Thoracic aorta (tissue), 2 donors: ENCODE results near the gene VWA8. TPM values are rescaled to one million over a fixed set of nuclear protein-coding genes. Genes with fewer than 3 reads are reported as not detected.
A peak's percentile ranks its signal among the peaks of the same experiment; 100 is the strongest.
"Not testable (repeated sequence)": the region's sequence is repeated elsewhere in the genome, so short reads cannot be mapped to it uniquely, and the experiment has no call there.

Source experiments
- ATAC-seq: fragments of 150-250 bp; one replicate; pipeline ENCODE4 v1.8.0; 2017; ENCODE audit warnings: low read depth; ENCODE audit not compliant: insufficient number of reproducible peaks, low FRiP score
- DNase-seq: peaks from one replicate; pipeline ENCODE4 v3.0.0-alpha.2; 2020; ENCODE audit warnings: low spot score
- H3K27ac ChIP-seq, 2 donors: fragments of 200-600 bp; sonication (generic); 1 replicate in 1 of 2; 2 replicates in 1 of 2; pipeline ENCODE4 v1.5.1; 2016; ENCODE audit warnings: mild to moderate bottlenecking in 2 of 2, moderate library complexity in 2 of 2
- H3K27me3 ChIP-seq: fragments of 200-600 bp; sonication (generic); replicated peaks from 2 replicates; pipeline ENCODE4 v1.6.0; 2016; ENCODE audit warnings: mild to moderate bottlenecking; ENCODE audit not compliant: insufficient read depth
- H3K36me3 ChIP-seq: fragments of 200-600 bp; sonication (generic); one replicate; pipeline ENCODE4 v1.5.1; 2016
- H3K4me1 ChIP-seq, 2 donors: fragments of 200-600 bp; sonication (generic); 1 replicate in 1 of 2; 2 replicates in 1 of 2; pipeline versions ENCODE4 v1.5.1 to v1.6.0; 2016; ENCODE audit warnings: low read depth in 2 of 2, mild to moderate bottlenecking in 1 of 2; ENCODE audit not compliant: control insufficient read depth in 1 of 2
- H3K4me3 ChIP-seq: fragments of 200-600 bp; sonication (generic); 2 replicates; pipeline ENCODE4 v1.5.1; 2016; ENCODE audit warnings: mild to moderate bottlenecking
- H3K9me3 ChIP-seq: fragments of 200-600 bp; sonication (generic); 2 replicates; pipeline ENCODE4 v1.5.1; 2016
- total RNA-seq, 2 donors: library from RNA; depleted of rRNA; stranded (reverse); fragments of >200 nt; gene quantifications; one replicate each; pipeline versions ENCODE4 v1.1.0 to v1.2.3, GENCODE V29; 2016
- TF ChIP-seq, protein P1 (sequence below): fragments of 200-600 bp; sonication (generic); IDR thresholded peaks from one replicate; pipeline ENCODE4 v1.5.1; 2019; ENCODE audit warnings: antibody characterized with exemption

The VWA8 gene
- total RNA-seq, 2 donors from 2014 or later, result 19.8 to 25.3 TPM

- Histone ChIP-seq H3K36me3 (no peaks in the 10 kb centered on the region), H3K9me3 (no peaks in the 10 kb centered on the region), H3K27ac (peak overlapping the region; percentile 58 to 80), H3K4me1 (peaks cover 17 to 20% of the 10 kb centered on the region in 2 donors), H3K4me3 (no peak overlapping the region), H3K27me3 (no peaks in the 10 kb centered on the region)
- no peak for DNase-seq
- TF ChIP-seq, protein P1, sequence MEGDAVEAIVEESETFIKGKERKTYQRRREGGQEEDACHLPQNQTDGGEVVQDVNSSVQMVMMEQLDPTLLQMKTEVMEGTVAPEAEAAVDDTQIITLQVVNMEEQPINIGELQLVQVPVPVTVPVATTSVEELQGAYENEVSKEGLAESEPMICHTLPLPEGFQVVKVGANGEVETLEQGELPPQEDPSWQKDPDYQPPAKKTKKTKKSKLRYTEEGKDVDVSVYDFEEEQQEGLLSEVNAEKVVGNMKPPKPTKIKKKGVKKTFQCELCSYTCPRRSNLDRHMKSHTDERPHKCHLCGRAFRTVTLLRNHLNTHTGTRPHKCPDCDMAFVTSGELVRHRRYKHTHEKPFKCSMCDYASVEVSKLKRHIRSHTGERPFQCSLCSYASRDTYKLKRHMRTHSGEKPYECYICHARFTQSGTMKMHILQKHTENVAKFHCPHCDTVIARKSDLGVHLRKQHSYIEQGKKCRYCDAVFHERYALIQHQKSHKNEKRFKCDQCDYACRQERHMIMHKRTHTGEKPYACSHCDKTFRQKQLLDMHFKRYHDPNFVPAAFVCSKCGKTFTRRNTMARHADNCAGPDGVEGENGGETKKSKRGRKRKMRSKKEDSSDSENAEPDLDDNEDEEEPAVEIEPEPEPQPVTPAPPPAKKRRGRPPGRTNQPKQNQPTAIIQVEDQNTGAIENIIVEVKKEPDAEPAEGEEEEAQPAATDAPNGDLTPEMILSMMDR, result no peak
- peak; percentile 93 for ATAC-seq
Observed at GRCh38 chr13:41622432-41623429, 338.2 kb downstream of the VWA8 start.

- Histone ChIP-seq H3K4me1 (peaks cover 17 to 21% of the 10 kb centered on the region in 2 donors), H3K27me3 (no peaks in the 10 kb centered on the region), H3K36me3 (no peaks in the 10 kb centered on the region), H3K27ac (peak overlapping the region; percentile 58 to 80), H3K4me3 (no peak overlapping the region), H3K9me3 (no peaks in the 10 kb centered on the region)
- TF ChIP-seq, protein P1, result no peak
- DNase-seq, result no peak
- ATAC-seq, result peak; percentile 32
Observed at GRCh38 chr13:41621716-41622431, 339.0 kb downstream of the VWA8 start.

- not testable (repeated sequence) for ATAC-seq, H3K27ac ChIP-seq, DNase-seq, H3K4me3 ChIP-seq, H3K36me3 ChIP-seq, H3K9me3 ChIP-seq, H3K27me3 ChIP-seq
- H3K4me1 ChIP-seq, result peaks cover 24 to 49% of the 10 kb centered on the region in 2 donors
Observed at GRCh38 chr13:41617633-41618032, 343.3 kb downstream of the VWA8 start.

GRCh38 chr13:41616151-41616550 lies 344.8 kb downstream of the VWA8 start:
- peaks cover 13 to 36% of the 10 kb centered on the region in 2 donors for H3K4me1 ChIP-seq
- ATAC-seq, result no peak
- no peaks in the 10 kb centered on the region for H3K27me3 ChIP-seq
- DNase-seq, result no peak
- H3K4me3 ChIP-seq, result no peak overlapping the region
- H3K36me3 ChIP-seq, result peaks cover under 1% of the 10 kb centered on the region
- TF ChIP-seq, protein P1, result no peak
- H3K27ac ChIP-seq, result no peak overlapping the region
- H3K9me3 ChIP-seq, result no peaks in the 10 kb centered on the region

DNA sequence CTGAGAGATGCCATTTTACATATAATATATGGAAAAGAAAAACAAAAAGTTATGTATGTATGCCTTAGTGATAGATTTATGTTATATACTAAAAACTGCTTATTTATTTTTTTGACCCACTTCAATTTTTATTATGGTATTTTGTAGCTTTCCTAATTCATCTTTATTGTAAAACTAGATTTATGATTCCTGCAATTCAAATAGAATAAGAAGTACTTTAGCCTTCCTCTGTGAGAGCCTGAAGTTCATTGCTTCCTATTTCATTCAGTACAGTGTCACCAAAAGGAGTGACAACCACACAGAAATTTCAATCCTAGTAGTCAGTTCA lies 345.4 kb downstream of the VWA8 start:
- TF ChIP-seq, protein P1, result no peak
- ATAC-seq (no peak), DNase-seq (no peak)
- Histone ChIP-seq H3K4me3 (no peak overlapping the region), H3K27ac (no peak overlapping the region), H3K4me1 (peaks cover 12 to 35% of the 10 kb centered on the region in 2 donors), H3K27me3 (no peaks in the 10 kb centered on the region), H3K36me3 (peaks cover 3% of the 10 kb centered on the region), H3K9me3 (no peaks in the 10 kb centered on the region)
